Muscle layer of duodenum (tissue), 2 donors: ENCODE data around the gene CUBN.
A peak's percentile ranks its signal among the peaks of the same experiment; 100 is the strongest.

Experiments used
- H3K27ac ChIP-seq: one replicate; pipeline ENCODE4 v1.7.0; 2013; ENCODE audit warnings: mild to moderate bottlenecking, low read length
- H3K27me3 ChIP-seq: one replicate; pipeline ENCODE4 v1.7.0; 2013; ENCODE audit warnings: low read depth, mild to moderate bottlenecking, control low read depth, low read length
- H3K36me3 ChIP-seq, 2 donors: one replicate each; pipeline ENCODE4 v1.7.0; 2013; ENCODE audit warnings: low read length in 2 of 2, control low read depth in 1 of 2, mild to moderate bottlenecking in 1 of 2; ENCODE audit not compliant: insufficient read depth in 2 of 2, control insufficient read depth in 1 of 2
- H3K4me1 ChIP-seq, 2 donors: one replicate each; pipeline ENCODE4 v1.7.0; 2013; ENCODE audit warnings: low read length in 2 of 2, mild to moderate bottlenecking in 2 of 2, control low read depth in 1 of 2, moderate library complexity in 1 of 2; ENCODE audit not compliant: insufficient read depth in 2 of 2, control insufficient read depth in 1 of 2
- H3K4me3 ChIP-seq, 2 donors: one replicate each; pipeline ENCODE4 v1.7.0; 2013; ENCODE audit warnings: low read length in 2 of 2, low read depth in 1 of 2, mild to moderate bottlenecking in 1 of 2
- H3K9me3 ChIP-seq, 2 donors: one replicate each; pipeline ENCODE4 v1.7.0; 2013; ENCODE audit warnings: low read length in 2 of 2, control low read depth in 1 of 2, mild to moderate bottlenecking in 1 of 2; ENCODE audit not compliant: control insufficient read depth in 1 of 2
- donor health status: healthy.

CUBN gene

GRCh38 chr10:16968416-16969041, 161.1 kb downstream of the CUBN start:
- Histone ChIP-seq H3K4me1 (peaks cover 18 to 31% of the 10 kb centered on the region in 2 donors), H3K9me3 (no peaks in the 10 kb centered on the region), H3K4me3 (no peak overlapping the region), H3K36me3 (no peaks in the 10 kb centered on the region), H3K27ac (peak overlapping the region; percentile 55), H3K27me3 (no peaks in the 10 kb centered on the region)

DNA sequence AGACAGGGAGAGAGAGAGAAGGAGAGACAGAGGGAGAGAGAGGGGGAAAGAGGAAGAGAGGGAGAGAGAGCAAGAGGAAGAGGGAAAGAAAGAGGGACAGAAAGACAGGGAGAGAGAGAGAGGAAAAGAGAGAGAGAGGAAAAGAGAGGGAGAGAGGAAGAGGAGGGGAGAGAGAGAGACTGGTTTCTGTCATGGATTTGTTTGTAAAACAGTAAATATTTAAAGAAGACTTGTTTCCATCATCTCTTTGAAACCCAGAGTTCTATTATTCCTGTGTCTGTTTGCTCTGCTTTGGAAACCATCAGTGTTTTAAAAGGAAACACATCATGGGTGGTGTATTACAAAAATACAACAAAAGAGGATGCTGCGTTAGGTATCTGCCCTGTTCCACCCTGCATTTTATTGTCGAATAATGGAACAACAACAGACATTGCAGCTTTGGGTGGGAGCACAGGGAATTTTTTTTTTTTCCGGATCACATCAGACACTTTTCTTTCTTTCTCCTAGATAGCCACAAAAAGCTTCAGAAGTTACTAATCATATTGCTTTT, 161.7 kb downstream of the CUBN start:
- H3K27me3 ChIP-seq = no peaks in the 10 kb centered on the region
- peaks cover 18 to 31% of the 10 kb centered on the region in 2 donors for H3K4me1 ChIP-seq
- peak overlapping the region; percentile 55 for H3K27ac ChIP-seq
- H3K4me3 ChIP-seq = no peak overlapping the region
- H3K36me3 ChIP-seq = no peaks in the 10 kb centered on the region
- no peaks in the 10 kb centered on the region for H3K9me3 ChIP-seq

GRCh38 chr10:16966991-16967865, 162.4 kb downstream of the CUBN start:
- Histone ChIP-seq H3K4me3 (no peak overlapping the region), H3K4me1 (peaks cover 18 to 31% of the 10 kb centered on the region in 2 donors)

GRCh38 chr10:16965740-16966447, 163.7 kb downstream of the CUBN start:
- Histone ChIP-seq H3K9me3 (no peaks in the 10 kb centered on the region), H3K27ac (no peak overlapping the region), H3K4me3 (no peak overlapping the region)

More at GRCh38 chr10:16966991-16967865, 162.4 kb downstream of the CUBN start:
- Histone ChIP-seq H3K27me3 (no peaks in the 10 kb centered on the region), H3K9me3 (no peaks in the 10 kb centered on the region), H3K27ac (peak overlapping the region; percentile 55), H3K36me3 (no peaks in the 10 kb centered on the region)

GRCh38 chr10:16965344-16965616, 164.3 kb downstream of the CUBN start:
- H3K9me3 ChIP-seq = no peaks in the 10 kb centered on the region
- no peaks in the 10 kb centered on the region for H3K27me3 ChIP-seq
- no peak overlapping the region for H3K27ac ChIP-seq
- peaks cover 18 to 31% of the 10 kb centered on the region in 2 donors for H3K4me1 ChIP-seq
- no peak overlapping the region for H3K4me3 ChIP-seq
- H3K36me3 ChIP-seq = no peaks in the 10 kb centered on the region

More at GRCh38 chr10:16965740-16966447, 163.7 kb downstream of the CUBN start:
- no peaks in the 10 kb centered on the region for H3K36me3 ChIP-seq
- no peaks in the 10 kb centered on the region for H3K27me3 ChIP-seq
- H3K4me1 ChIP-seq = peaks cover 18 to 31% of the 10 kb centered on the region in 2 donors

DNA sequence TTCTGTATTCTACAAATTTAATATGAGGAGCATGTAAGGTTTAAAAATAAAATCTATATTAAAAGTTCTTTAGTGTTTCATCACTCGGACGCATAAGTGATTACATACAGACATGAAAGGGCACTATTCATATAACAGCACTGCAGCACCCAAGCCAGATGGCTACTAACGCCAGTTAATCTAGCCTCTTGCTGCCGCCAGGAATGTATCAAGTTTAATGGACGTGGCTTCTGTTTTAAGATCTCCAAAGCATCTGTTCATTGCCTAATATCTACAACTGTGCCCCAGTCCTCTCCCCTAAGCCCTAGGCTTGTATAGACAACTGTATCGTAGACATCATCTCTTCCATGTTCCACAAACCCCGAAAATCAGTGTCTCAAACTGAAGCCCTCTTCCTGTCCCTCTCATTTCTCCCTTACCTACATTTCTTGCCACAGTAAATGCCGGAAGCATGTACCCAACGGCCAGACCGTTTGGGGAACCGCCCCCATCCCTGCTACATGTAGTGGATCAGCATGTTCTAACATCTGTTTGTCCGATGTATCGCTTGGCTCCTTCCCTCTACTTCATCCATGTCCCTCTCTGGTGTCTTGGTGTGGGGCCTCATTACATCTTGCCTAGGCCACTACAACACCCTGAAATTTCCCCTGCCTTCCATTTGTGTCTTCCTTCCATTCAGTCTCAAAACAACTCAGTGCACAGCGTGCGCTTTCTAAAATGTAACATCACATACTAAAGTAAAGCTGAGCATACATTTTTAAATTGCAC, 164.9 kb downstream of the CUBN start:
- H3K9me3 ChIP-seq = no peaks in the 10 kb centered on the region
- H3K36me3 ChIP-seq = no peaks in the 10 kb centered on the region
- H3K27me3 ChIP-seq = no peaks in the 10 kb centered on the region
- H3K4me3 ChIP-seq = no peak overlapping the region
- peaks cover 18 to 31% of the 10 kb centered on the region in 2 donors for H3K4me1 ChIP-seq
- no peak overlapping the region for H3K27ac ChIP-seq

DNA sequence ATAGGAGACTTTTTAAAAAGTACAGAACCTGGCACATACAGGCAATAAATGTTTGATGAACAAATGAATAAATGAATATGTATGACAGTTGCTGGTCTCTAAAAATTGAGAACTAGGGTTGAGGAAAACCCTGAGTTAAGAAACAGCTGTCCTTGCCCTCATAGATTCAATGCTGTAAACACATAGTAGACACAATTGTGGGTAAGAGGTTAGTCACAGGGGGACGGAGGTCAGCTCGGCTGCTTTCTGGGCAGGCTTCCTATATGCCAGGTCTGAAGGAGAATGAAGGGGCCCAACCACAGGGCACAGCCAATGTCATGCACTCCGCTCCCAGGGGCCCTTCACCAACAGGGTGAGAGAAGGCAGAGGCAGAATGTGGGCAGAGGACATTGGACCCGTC, 169.1 kb downstream of the CUBN start:
- Histone ChIP-seq H3K27me3 (no peaks in the 10 kb centered on the region), H3K27ac (no peak overlapping the region), H3K36me3 (no peaks in the 10 kb centered on the region), H3K4me1 (no peaks in the 10 kb centered on the region), H3K4me3 (no peak overlapping the region), H3K9me3 (no peaks in the 10 kb centered on the region)

DNA sequence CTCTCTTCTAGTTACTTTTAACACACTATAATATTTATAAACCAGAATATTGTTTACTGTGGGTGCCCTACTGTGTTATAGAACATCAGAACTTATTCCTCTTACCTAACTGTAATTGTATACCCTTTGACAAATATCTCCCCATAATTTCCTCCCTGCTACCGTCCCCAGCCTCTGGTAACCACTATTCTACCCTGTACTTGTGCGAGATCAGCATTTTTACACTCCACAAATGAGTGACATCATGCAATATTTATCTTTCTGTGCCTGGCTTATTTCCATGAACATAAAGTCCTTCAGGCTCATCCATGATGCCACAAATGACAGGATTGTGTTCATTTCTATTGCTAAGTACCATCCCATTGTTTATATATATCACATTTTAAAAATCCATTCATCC, 172.6 kb downstream of the CUBN start:
- Histone ChIP-seq H3K9me3 (no peaks in the 10 kb centered on the region), H3K4me1 (peaks cover 0 to 4% of the 10 kb centered on the region in 2 donors), H3K27ac (no peak overlapping the region), H3K27me3 (no peaks in the 10 kb centered on the region), H3K36me3 (no peaks in the 10 kb centered on the region), H3K4me3 (no peak overlapping the region)

- no peaks in the 10 kb centered on the region for H3K36me3 ChIP-seq
- H3K9me3 ChIP-seq = no peaks in the 10 kb centered on the region
- H3K27ac ChIP-seq = no peak overlapping the region
Measured at GRCh38 chr10:16954280-16955030, 175.2 kb downstream of the CUBN start.

DNA sequence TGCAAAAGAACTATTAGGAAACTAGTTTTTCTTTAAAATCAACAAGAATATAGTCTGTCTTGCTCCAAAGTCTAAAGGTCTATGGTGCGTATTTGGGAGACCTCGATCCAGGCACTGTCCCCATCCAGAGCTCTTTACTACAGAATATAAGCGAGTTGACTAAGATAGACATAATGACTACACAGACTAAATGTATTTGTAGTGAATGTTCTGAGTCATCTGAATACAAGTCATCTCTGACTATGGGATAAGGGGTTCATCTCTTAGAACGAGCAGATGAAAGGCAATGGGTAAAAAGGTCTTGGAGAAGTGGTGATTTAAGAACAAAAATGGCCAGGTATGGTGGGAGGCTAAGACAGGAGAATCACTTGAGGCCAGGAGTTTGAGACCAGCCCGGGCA, 176.3 kb downstream of the CUBN start:
- H3K4me3 ChIP-seq = no peak overlapping the region
- H3K36me3 ChIP-seq = no peaks in the 10 kb centered on the region
- no peaks in the 10 kb centered on the region for H3K9me3 ChIP-seq
- no peaks in the 10 kb centered on the region for H3K27me3 ChIP-seq
- H3K4me1 ChIP-seq = peaks cover 0 to 9% of the 10 kb centered on the region in 2 donors
- no peak overlapping the region for H3K27ac ChIP-seq

More at GRCh38 chr10:16954280-16955030, 175.2 kb downstream of the CUBN start:
- Histone ChIP-seq H3K27me3 (no peaks in the 10 kb centered on the region), H3K4me3 (no peak overlapping the region), H3K4me1 (peaks cover 0 to 9% of the 10 kb centered on the region in 2 donors)
